ENCODE measurements around the gene LRMDA. TPM values are rescaled to one million over a fixed set of nuclear protein-coding genes. Genes with fewer than 3 reads are reported as not detected.

Gene LRMDA
- total and polyA plus RNA-seq, 2 donors (not counting 3 experiments of a cell fraction or from before 2014, with no cell fraction given): 9.7 to 18.0 TPM

GRCh38 chr10:75857896-75858295 lies 426.5 kb downstream of the LRMDA start:
- Histone ChIP-seq H3K27me3 (ENCODE audit: control insufficient read depth in 2 of 2, insufficient read depth in 2 of 2, low read length in 2 of 2) (no peaks in the 10 kb centered on the region), H3K79me2 (ENCODE audit: control insufficient read depth, insufficient read depth, low read length) (no peaks in the 10 kb centered on the region), H3K4me3 (replicated peaks in 1 of 3; ENCODE audit: insufficient read depth in 1 of 3, low read depth in 1 of 3, low read length in 3 of 3) (no peak overlapping the region), H3K4me1 (ENCODE audit: control insufficient read depth, extremely low read depth, insufficient read depth, low read length) (no peaks in the 10 kb centered on the region), H2AFZ (ENCODE audit: low read depth, low read length) (no peak overlapping the region), H3K36me3 (ENCODE audit: control insufficient read depth in 2 of 2, extremely low read depth in 1 of 2, insufficient read depth in 2 of 2, low read length in 2 of 2) (no peaks in the 10 kb centered on the region), H3K27ac (ENCODE audit: insufficient read depth, low read depth, low read length) (no peak overlapping the region), H3K9me1 (replicated peaks; ENCODE audit: control insufficient read depth, extremely low read depth, insufficient read depth, low read length) (no peaks in the 10 kb centered on the region), H3K9me3 (replicated peaks; ENCODE audit: control insufficient read depth, insufficient read depth, low read length) (no peaks in the 10 kb centered on the region), H3K4me2 (ENCODE audit: insufficient read depth, low read length) (no peak overlapping the region), H4K20me1 (replicated peaks; ENCODE audit: control insufficient read depth, extremely low read depth, insufficient read depth, low read length) (no peaks in the 10 kb centered on the region), H3K9ac (replicated peaks; ENCODE audit: extremely low read depth, insufficient read depth, low read length) (no peak overlapping the region)
- dilution Hi-C loops (cut with MboI; ENCODE audit: extremely low pct_ligation_motif_present, low sequenced_read_pairs): no loop called here
- no TSS peak for BruUV-seq (replicated peaks)
- CTCF ChIA-PET: no interaction called here
- POLR2A ChIA-PET: no interaction called here
- DNase-seq (ENCODE audit: low read depth, low spot score) (no peak), FAIRE-seq (no peak)
- TF ChIP-seq MYC (IDR thresholded peaks at IDR 0.05; ENCODE audit: low read depth, low read length) (no peak), GATA2 (IDR thresholded peaks at IDR 0.05; ENCODE audit: insufficient read depth, insufficient read length, low read depth, low read length) (no peak), CTCF (IDR thresholded peaks at IDR 0.05; ENCODE audit: extremely low read depth in 1 of 2, insufficient read depth in 1 of 2, low read depth in 1 of 2, low read length in 2 of 2) (no peak), FOS (IDR thresholded peaks at IDR 0.05; ENCODE audit: borderline replicate concordance, insufficient read depth, low read length) (no peak), JUN (IDR thresholded peaks at IDR 0.05; ENCODE audit: borderline replicate concordance, insufficient read depth, insufficient read length, low read depth) (no peak), EZH2 (IDR thresholded peaks at IDR 0.05; ENCODE audit: borderline replicate concordance, low read depth, low read length, severe bottlenecking) (no peak), POLR2A (IDR thresholded peaks at IDR 0.05; ENCODE audit: low read depth, low read length) (no peak), MAX (IDR thresholded peaks at IDR 0.05; ENCODE audit: insufficient read depth, insufficient read length) (no peak), POLR2AphosphoS5 (IDR thresholded peaks at IDR 0.05; ENCODE audit: insufficient read depth, low read depth, low read length) (no peak)
- intact Hi-C loops (cut with micrococcal nuclease): no loop called here
